Kidney (tissue), 14 donors: Measurements from ENCODE around the gene ACO1. TPM values are rescaled to one million over a fixed set of nuclear protein-coding genes. Genes with fewer than 3 reads are reported as not detected.

Experiments used
- DNase-seq, 5 donors: peaks; one replicate each; pipeline ENCODE4 v3.0.0-alpha.2; 2013 to 2020
- FAIRE-seq: peaks from 2 replicates; lab custom pipeline; 2012; peaks lifted over from hg19 to GRCh38; lab: Jason Lieb, UNC
- H3K27ac ChIP-seq, 2 donors: one replicate each; pipeline ENCODE4 v1.7.0; 2013; ENCODE audit warnings: low read depth in 2 of 2, low read length in 2 of 2, inconsistent platforms in 1 of 2
- H3K27me3 ChIP-seq: one replicate; pipeline ENCODE4 v1.7.1; 2013; ENCODE audit warnings: low read length, inconsistent platforms; ENCODE audit not compliant: control insufficient read depth, insufficient read depth
- H3K36me3 ChIP-seq, 3 donors: one replicate each; pipeline versions ENCODE4 v1.7.0 to v1.7.1; 2013; ENCODE audit warnings: low read length in 3 of 3, control low read depth in 1 of 3, inconsistent platforms in 1 of 3; ENCODE audit not compliant: insufficient read depth in 3 of 3, control insufficient read depth in 2 of 3
- H3K4me1 ChIP-seq, 3 donors: one replicate each; pipeline versions ENCODE4 v1.7.0 to v1.7.1; 2013; ENCODE audit warnings: low read length in 3 of 3, inconsistent platforms in 1 of 3, low read depth in 1 of 3; ENCODE audit not compliant: control insufficient read depth in 2 of 3, insufficient read depth in 2 of 3
- H3K4me3 ChIP-seq, 3 donors: one replicate each; pipeline versions ENCODE4 v1.7.0 to v1.8.1; 2013; ENCODE audit warnings: low read length in 3 of 3, control low read depth in 1 of 3, inconsistent platforms in 1 of 3
- H3K9ac ChIP-seq, 3 donors: one replicate each; pipeline versions ENCODE4 v1.7.0 to v1.7.1; 2013; ENCODE audit warnings: low read length in 3 of 3, control low read depth in 1 of 3, inconsistent platforms in 1 of 3
- H3K9me3 ChIP-seq, 3 donors: one replicate each; pipeline versions ENCODE4 v1.7.0 to v1.7.1; 2013; ENCODE audit warnings: low read length in 3 of 3, control low read depth in 1 of 3, inconsistent platforms in 1 of 3; ENCODE audit not compliant: control insufficient read depth in 2 of 3, insufficient read depth in 1 of 3
- CTCF ChIP-seq: IDR thresholded peaks from 3 replicates; pipeline ENCODE4 v1.5.1; 2012; ENCODE audit warnings: mild to moderate bottlenecking, moderate library complexity, borderline replicate concordance; ENCODE audit not compliant: insufficient read depth; ENCODE audit errors: extremely low read depth
- intact Hi-C: fragments of 100-400 bp; cut with DNase I; formaldehyde crosslinking; loops from one replicate; pipeline ENCODE4 v1.11.1; 2022
- polyA plus RNA-seq: library from polyadenylated mRNA; stranded (reverse); fragments of 350-450 nt; fragmentation: Illumina TruSeq; extraction: RNeasy Lipid Tissue Mini Kit (QIAGEN cat#74804); gene quantifications from one replicate; pipeline ENCODE4 v1.2.3, GENCODE V29; 2014; ENCODE audit warnings: low read depth, low replicate concordance; ENCODE audit not compliant: insufficient read depth
- total RNA-seq: library from RNA; stranded (reverse); fragmentation: NEBNext Ultra II Directional; extraction: Animal tissue kit (Norgen Biotek cat#: 25700); gene quantifications from one replicate; pipeline ENCODE4 v1.2.1, GENCODE V29; 2021
- donor health status: control.
- donor health status: control.
- donor health status: control.
- donor health status: control.
- donor health status: control.
- donor health status: DM: yes; HTN: yes; CAD: no.
- donor health status: Normal renal cell carcinoma (clear cell type).

Gene ACO1
- total and polyA plus RNA-seq, 2 donors from 2014 or later: 36.8 to 70.5 TPM

GRCh38 chr9:32411753-32412152 lies 27.3 kb downstream of the ACO1 start:
- Histone ChIP-seq H3K9me3 (no peaks in the 10 kb centered on the region), H3K9ac (no peak overlapping the region), H3K4me1 (peaks cover 0 to 2% (median 0%) of the 10 kb centered on the region in 3 donors), H3K36me3 (peaks cover 2 to 28% (median 28%) of the 10 kb centered on the region in 3 donors), H3K4me3 (no peak overlapping the region), H3K27me3 (no peaks in the 10 kb centered on the region), H3K27ac (no peak overlapping the region)
- no peak for TF ChIP-seq CTCF
- FAIRE-seq: no peak
- intact Hi-C loops: no loop called here
- no peak for DNase-seq

DNA sequence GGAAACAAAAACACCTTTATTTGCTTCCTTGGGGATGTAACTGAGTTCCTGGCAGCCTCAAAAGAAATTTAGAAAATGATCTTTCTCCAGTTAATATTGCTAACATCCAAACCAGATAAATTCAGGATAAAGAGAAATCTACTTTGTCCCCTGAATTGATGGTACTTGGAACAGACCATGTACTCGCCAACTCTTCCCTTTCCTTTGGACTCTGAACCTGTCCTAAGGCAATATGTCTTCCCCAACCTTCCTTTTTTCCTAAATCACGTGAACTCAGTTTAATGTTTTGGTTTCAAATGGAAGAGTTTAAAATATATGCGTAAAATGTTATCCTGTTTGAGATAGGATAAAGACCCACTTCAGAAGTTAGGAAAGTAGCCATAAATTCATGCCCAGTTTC lies 28.0 kb downstream of the ACO1 start:
- peak overlapping the region; percentile 18 to 74 for H3K27ac ChIP-seq
- no peak for TF ChIP-seq CTCF
- no peaks in the 10 kb centered on the region for H3K9me3 ChIP-seq
- DNase-seq: no peak
- H3K36me3 ChIP-seq: peaks cover 2 to 27% (median 24%) of the 10 kb centered on the region in 3 donors
- no peak overlapping the region for H3K4me3 ChIP-seq
- no peaks in the 10 kb centered on the region for H3K27me3 ChIP-seq
- H3K9ac ChIP-seq: no peak overlapping the region
- intact Hi-C loops: no loop called here
- FAIRE-seq: no peak
- peaks cover 0 to 2% (median 0%) of the 10 kb centered on the region in 3 donors for H3K4me1 ChIP-seq

DNA sequence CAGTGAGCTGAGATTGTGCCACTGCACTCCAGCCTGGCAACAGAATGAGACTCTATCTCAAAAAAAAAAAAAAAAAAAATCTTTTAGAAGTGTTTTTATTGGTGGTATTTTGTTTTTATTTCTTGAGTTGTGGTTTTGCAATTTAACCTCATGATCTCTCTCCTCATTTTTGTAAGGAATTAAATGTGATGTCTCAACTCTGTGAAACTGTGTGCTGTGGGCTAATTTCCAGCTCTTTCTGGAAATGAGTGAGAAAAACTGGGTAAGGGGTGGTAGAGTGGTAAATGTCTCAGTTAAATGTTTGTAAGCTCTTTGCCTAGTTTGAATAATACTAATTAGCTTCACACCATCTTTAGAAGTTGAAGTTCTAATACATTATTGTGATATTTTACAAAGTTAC lies 29.0 kb downstream of the ACO1 start:
- DNase-seq (no peak), FAIRE-seq (no peak)
- peaks cover 0 to 21% (median 20%) of the 10 kb centered on the region in 3 donors for H3K36me3 ChIP-seq

More for the DNA sequence above, 29.0 kb downstream of the ACO1 start:
- no peak for TF ChIP-seq CTCF
- Histone ChIP-seq H3K9me3 (no peaks in the 10 kb centered on the region), H3K27ac (peak overlapping the region in 1 of 2 donors; percentile 36), H3K4me1 (peaks cover 0 to 2% (median 0%) of the 10 kb centered on the region in 3 donors), H3K9ac (no peak overlapping the region), H3K27me3 (no peaks in the 10 kb centered on the region), H3K4me3 (no peak overlapping the region)
- intact Hi-C loops: no loop called here
